ENCODE results near the gene VSIR.

DNA sequence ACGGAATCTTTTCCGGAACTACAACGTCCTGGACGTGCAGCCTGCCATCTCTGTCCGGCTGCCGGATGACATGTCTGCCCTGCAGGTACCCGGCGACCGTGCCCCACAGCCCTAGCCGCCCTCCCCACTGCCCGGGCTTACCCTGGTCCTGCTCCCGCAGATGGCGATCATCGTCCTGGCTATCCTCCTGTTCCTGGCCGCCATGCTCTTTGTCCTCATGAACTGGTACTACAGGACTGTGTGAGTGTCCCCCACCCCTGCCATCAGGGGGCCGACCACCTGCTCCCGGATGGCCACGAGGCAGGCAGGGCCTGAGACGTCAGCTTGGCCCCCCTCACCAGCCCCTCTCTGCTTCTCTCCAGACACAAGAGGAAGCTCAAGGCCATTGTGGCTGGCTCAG lies 38.0 kb upstream of the VSIR start:
- TF ChIP-seq, protein P1, sequence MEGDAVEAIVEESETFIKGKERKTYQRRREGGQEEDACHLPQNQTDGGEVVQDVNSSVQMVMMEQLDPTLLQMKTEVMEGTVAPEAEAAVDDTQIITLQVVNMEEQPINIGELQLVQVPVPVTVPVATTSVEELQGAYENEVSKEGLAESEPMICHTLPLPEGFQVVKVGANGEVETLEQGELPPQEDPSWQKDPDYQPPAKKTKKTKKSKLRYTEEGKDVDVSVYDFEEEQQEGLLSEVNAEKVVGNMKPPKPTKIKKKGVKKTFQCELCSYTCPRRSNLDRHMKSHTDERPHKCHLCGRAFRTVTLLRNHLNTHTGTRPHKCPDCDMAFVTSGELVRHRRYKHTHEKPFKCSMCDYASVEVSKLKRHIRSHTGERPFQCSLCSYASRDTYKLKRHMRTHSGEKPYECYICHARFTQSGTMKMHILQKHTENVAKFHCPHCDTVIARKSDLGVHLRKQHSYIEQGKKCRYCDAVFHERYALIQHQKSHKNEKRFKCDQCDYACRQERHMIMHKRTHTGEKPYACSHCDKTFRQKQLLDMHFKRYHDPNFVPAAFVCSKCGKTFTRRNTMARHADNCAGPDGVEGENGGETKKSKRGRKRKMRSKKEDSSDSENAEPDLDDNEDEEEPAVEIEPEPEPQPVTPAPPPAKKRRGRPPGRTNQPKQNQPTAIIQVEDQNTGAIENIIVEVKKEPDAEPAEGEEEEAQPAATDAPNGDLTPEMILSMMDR (IDR thresholded peaks at IDR 0.05), result no peak
- TF ChIP-seq EZH2 (IDR thresholded peaks at IDR 0.05), result no peak
- no peak for TF ChIP-seq EZH2phosphoT487 (IDR thresholded peaks at IDR 0.05)

Measured in neural progenitor cell (in vitro differentiated cells).